GM19238 (cell line): ENCODE results near the gene CYTH4.
"Not testable (repeated sequence)": the region's sequence is repeated elsewhere in the genome, so short reads cannot be mapped to it uniquely, and the experiment has no call there.

Experiments
- DNase-seq: peaks from one replicate; pipeline ENCODE4 v3.0.0; 2011; ENCODE audit warnings: low spot score; ENCODE audit not compliant: insufficient read length

Gene CYTH4

GRCh38 chr22:37328538-37329237 is 46.4 kb downstream of the CYTH4 start:
- not testable (repeated sequence) for DNase-seq

DNA sequence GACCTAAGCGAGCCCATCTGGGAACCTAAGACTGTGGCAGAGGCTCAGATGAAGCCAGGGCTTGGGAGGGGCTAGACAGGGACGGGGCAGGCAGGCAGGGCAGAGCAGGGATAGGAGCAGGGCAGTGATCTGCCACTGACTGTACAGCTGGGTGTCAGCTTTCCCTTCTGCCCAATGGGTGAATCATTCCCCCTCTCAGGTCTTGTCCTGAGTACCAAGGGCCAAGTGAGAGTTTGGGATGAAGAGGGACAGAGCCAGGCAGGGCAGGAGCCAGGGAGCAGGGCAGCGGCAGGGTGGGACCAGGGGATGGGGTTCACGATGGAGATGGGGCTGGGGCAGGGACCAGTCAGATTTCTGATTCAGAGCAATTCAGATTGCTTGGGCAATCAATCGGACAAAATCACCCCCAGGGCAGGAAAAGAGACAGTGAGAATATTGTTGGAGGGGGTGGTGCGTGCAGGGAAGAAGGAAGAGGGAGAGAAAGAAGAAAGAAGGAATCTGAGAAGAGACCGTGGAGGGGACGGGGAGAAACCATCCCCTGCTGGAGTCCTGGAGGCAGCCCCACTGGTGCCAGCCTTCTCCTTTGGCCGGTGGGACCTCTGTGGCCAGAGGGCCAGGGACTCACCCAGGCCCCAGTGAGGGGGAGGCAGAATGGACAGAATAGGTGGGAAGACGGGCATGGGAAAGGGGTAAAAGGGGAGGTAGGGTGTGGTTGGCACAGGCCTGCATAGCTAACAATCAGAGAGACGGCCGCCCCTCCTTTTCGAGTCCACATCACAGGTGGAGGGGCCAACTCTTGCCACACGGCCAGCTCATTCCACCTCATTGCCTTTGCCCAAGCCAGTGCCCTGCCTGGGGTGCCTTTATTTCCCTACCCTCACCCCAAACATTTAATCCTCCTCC is 47.2 kb downstream of the CYTH4 start:
- DNase-seq, result no peak

DNA sequence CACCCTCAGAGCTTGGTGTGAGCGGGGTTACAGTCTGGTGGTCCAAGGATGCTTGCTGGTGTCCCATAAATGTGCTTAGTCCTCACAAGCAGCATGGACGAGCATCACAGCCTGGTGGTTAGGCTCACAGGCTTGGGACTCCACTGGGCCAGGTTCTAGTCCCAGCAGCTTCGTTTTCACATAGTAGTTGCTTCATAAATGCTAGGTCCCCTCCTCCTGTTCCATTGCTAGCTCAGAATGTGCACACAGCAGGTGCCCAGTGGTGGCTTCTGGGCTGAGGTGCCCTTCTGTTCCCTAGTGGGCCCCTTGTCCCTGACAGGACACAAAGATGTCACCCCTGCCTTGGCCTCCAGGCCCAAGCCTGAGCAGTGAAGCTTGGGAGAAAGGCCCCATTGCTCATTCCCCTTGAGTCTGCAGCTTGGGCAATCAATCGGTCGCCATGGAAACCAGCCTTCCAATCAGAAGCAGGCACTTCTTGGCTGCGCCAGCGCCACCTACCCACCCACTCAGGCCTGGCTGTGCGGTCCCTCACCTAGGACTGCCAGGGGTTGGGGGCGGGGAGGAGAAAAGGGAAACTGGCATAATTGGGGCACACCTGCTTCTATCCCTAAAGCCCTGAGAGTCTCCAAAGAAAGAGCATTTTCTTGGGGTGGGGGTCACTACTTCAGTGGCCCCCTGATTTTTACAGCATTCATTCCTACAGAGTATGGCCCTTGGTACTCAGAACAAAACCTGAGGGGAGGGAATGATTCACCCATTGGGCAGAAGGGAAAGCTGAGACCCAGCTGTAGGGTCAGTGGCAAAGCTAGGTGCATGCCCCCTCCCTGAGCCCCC is 48.1 kb downstream of the CYTH4 start:
- no peak for DNase-seq

DNA sequence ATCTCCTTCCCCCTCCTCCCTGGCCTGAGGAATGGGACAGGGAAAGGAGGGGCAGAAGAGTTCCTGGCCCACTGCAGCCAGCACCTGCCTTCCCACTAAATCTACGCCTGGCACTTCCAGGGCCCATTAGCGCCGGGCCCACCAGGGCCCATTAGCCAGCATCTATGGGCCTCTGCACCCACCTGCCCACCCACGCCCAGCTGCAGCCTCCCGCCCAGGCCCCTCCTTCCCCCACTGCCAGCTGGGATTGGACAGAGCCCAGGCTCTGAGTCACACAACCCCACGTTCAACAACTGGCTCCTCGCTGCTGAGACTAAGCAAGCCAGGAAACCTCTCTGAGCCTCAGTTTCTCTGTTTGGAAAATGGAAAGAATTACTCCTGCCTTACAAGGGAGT is 48.7 kb downstream of the CYTH4 start:
- DNase-seq, result no peak

GRCh38 chr22:37331856-37332536 is 49.7 kb downstream of the CYTH4 start:
- DNase-seq, result no peak

GRCh38 chr22:37333724-37334460 is 51.6 kb downstream of the CYTH4 start:
- no peak for DNase-seq

DNA sequence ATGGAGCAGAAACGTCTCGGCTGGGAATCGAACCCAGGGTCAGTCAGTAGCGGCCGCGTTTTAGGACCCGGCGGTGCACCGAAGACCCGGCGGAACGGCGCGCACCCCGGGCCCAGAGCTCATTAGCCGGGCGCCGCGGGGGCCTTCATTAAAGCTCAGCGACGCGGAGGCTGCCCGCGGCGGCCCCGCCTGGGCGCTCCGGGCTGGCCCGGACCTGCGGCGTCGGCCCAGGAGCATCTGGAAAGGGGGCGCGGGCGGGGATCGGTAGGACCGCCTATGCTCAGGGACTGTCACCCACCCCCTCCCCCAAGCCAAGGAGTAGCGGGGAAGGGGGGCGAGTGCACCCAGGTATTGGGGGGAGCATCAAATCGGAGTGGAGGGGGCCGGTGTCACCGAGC is 52.2 kb downstream of the CYTH4 start:
- no peak for DNase-seq

DNA sequence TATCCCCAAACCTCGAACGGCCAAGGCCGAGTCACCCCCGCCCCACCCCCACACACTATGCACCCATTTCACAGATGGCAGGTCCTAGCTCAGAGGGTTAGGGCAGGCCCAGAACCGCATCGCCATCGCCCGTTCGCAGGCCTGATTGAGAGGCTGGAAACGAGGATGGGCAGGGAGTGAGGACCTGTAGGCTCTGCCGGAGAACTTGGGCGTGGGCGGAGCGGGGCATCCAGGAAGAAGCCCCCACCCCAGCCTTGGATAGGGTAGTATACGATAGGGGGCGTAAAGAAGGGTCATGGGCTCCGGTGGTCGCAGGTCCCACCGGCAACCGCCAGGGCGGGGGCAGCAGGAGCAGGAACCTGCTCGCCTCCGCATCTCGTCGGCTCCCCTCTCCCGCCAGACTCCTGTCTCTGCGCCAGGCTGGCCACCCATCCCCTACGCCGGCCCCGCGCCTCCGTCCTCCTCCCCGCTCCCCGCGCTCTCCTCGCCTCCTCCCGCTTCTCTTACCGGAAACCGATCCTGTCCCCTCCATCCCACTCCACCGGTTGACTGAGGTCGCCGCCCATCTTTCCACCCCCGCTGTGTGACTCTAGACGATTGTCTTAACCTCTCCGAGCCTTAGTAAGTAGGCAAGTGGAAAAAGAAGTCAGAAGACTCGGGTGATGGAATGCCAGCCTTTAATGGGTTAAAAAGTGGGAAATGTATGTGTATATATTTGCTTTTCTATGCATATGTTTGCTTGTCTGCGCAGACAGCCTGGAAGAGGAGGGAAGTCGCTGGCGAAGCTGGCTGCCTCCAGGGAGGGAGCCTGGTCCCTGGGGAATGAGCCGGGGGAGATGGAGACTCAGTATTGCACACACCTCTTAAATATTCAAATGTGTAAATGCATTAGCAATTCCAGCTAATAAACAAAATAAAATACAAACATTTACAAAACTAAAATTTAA is 52.8 kb downstream of the CYTH4 start:
- DNase-seq, result no peak

GRCh38 chr22:37335806-37336199 is 53.5 kb downstream of the CYTH4 start:
- DNase-seq, result no peak

DNA sequence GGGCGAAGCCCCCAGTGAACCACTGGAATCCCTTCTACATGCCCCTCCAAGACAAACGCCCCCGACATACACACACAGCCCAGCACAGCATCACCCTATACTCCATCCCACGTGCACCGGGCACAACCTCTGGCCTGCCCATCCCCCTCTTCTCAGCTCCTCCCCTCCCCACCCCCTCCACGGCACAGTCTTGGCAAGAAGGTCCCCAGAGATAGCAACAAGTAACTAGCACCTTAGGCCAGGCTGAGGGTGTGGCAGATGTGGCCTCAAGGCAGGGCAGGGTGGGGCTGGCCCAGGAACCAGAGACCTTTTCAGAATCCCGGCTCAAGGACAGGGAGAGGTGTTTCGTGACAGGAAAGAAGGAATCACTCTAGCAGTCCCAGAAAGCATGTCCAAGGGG is 54.3 kb downstream of the CYTH4 start:
- no peak for DNase-seq

DNA sequence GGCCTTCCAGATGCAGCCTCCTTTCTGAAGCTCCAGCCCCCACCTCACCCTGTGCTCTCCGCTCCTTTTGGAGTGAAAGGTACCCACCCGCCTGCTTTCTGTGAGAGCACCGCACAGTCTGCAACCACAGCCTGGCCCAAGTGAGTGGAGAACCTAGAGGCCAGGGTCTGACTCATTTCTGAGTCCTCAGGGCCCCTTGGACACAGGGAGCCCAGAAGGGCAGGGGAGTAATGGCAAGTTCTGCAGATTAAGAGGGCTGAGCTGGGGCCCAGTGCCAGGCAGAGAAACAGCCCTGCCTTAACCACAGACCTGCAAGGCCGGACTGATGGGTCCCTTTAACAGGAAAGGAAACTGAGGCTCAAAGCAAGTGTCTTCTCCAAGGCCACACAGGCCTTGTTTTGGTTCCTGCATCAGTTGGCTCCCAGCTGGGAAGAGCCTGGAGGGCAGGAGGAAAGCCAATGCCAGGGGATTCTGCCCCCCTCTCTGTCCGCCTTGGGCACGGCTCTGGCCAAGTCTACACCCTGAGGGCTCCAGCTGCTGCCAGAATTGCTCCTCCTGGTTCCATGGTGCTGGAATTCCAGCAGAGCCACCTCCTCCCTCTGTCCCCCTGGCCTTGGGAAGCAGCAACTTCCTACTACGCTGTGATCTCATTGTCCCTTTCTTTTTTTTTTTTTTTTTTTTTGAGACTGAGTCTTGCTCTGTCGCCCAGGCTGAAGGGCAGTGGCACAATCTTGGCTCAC is 55.1 kb downstream of the CYTH4 start:
- no peak for DNase-seq

DNA sequence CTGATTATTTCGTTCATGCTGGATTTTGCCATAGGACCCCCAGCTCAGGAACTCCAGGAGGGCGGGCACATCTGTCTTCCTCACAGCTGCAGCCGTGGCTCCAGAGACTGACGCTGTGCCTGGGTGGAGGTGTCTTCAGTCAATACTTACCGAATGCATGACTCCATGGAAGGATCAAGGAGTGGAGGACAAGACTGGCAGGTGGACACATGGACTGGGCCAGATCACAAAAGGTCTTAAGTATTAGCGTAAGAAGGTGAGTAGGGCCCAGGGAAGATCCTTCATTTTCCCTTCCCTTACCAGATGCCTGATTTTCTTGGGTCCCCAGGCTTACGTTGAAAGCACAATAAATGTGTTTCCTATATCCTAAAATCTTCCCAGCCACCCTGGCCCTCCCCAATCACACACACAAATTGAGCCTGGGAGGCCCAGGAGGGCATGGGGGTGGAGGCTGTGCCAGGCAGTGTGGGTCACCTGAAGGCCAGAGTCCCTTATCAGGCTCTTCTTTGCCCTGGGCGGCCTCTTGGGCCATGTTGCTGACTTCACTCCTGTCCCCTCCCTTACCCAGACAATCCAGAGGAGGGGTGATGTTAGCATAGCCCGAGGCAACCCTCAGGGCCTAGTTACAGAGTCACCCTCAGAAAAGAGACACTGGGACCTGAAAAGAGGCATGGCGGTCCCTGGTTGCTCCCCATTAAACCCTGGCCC is 56.4 kb downstream of the CYTH4 start:
- DNase-seq, result no peak

GRCh38 chr22:37340331-37341262 is 58.3 kb downstream of the CYTH4 start:
- DNase-seq, result no peak

DNA sequence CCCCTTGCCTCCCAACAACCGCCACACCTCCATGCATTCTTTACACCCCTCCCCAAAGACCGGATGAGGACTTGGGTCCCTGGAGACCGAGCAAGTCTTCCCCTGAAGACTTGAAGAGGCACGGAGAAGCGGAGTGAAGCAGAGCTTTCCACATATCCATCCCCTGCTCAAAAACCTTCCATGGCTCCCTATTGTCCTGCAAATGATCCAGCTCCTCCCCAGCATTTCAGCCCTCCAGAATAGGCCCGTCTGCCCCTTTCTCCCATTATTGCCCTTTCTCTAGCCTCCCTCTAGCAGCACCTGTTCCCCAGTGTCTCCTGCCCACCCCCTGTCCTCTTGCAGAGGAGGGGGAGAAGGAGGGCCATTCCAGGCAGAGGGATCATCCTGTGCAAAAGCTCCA is 59.8 kb downstream of the CYTH4 start:
- DNase-seq, result no peak

DNA sequence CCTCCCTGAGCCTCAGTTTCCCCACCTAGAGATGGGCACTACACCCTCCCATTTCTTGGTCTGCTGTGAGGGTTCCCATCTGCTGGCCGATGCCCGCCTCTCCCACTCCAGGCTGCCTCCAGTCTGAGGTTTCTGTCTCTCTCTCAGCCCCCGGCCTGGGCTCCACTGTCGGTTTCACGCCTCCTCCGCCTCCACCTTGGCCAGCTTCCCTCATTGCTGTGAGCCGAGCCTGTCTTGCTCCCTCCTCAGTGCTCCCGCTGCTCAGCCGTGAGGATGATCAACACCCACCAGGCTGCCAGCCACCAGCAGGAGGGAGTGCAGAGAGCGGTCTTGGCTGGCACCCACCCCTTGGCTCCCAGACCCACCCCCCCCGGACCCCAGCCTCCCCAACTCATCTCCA is 61.0 kb downstream of the CYTH4 start:
- DNase-seq, result no peak

DNA sequence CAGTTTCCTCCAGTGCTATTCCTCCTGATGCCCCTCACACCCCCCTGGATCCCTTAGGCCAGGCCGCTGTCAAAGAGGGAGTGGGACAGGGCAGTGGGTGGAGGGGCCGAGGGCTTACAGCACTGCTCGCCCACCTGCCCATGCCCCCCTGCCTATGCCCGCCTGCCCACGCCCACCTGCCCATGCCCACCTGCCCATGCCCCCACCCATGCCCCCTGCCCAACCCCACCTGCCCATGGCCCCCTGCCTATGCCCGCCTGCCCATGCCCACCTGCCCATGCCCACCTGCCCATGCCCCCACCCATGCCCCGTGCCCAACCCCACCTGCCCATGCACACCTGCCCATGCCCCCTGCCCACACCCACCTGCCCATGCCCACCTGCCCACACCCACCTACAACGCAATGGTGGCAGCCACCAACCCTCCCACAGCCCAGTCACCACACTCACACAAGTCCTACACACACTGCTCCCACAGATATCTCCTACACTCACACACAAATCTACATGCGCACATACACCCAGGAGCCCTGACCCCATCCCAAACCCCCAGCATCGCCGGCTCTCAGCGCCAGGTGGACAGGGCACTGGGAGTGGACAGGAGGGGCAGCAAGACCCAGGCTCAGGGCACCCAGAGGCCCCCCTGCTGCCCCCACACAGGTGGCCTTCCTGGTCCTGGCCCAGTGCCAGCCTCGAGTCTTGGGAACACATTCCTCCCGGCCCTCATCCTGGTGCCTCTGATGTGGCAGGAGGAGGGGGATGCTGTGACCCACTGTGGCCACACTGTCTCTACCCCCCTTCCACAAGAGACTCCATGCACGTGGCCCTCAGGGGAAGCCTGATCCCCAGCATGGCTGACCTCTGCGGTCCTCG is 61.8 kb downstream of the CYTH4 start:
- DNase-seq, result no peak
